ENCODE results near the gene SSTR5.
A peak's percentile ranks its signal among the peaks of the same experiment; 100 is the strongest.
"Not testable (repeated sequence)": the region's sequence is repeated elsewhere in the genome, so short reads cannot be mapped to it uniquely, and the experiment has no call there.

SSTR5 gene

GRCh38 chr16:1086443-1086842, 13.9 kb downstream of the SSTR5 start:
- peaks cover 14% of the 10 kb centered on the region for H3K27me3 Mint-ChIP-seq
- not testable (repeated sequence) for H3K4me1 Mint-ChIP-seq, H3K4me3 Mint-ChIP-seq, H3K27ac Mint-ChIP-seq, H3K9me3 Mint-ChIP-seq, H3K36me3 Mint-ChIP-seq

- H3K9me3 Mint-ChIP-seq, result no peaks in the 10 kb centered on the region
- H3K27me3 Mint-ChIP-seq, result peaks cover 9% of the 10 kb centered on the region
- no peaks in the 10 kb centered on the region for H3K4me1 Mint-ChIP-seq
- H3K27ac Mint-ChIP-seq, result no peak overlapping the region
- no peak overlapping the region for H3K4me3 Mint-ChIP-seq
- H3K36me3 Mint-ChIP-seq, result peaks cover 6% of the 10 kb centered on the region
These were observed 16.0 kb downstream of the SSTR5 start for GRCh38 chr16:1088295-1089170.

GRCh38 chr16:1089439-1089821, 16.9 kb downstream of the SSTR5 start:
- Mint-ChIP-seq H3K4me3 (no peak overlapping the region), H3K27me3 (peaks cover 9% of the 10 kb centered on the region), H3K27ac (no peak overlapping the region)

GRCh38 chr16:1089822-1090619, 17.5 kb downstream of the SSTR5 start:
- no peaks in the 10 kb centered on the region for H3K4me1 Mint-ChIP-seq
- peaks cover 8% of the 10 kb centered on the region for H3K27me3 Mint-ChIP-seq
- H3K36me3 Mint-ChIP-seq, result peaks cover 6% of the 10 kb centered on the region
- no peak overlapping the region for H3K27ac Mint-ChIP-seq
- no peak overlapping the region for H3K4me3 Mint-ChIP-seq
- no peaks in the 10 kb centered on the region for H3K9me3 Mint-ChIP-seq

More at GRCh38 chr16:1089439-1089821, 16.9 kb downstream of the SSTR5 start:
- H3K36me3 Mint-ChIP-seq, result peaks cover 6% of the 10 kb centered on the region
- no peaks in the 10 kb centered on the region for H3K4me1 Mint-ChIP-seq
- no peaks in the 10 kb centered on the region for H3K9me3 Mint-ChIP-seq

GRCh38 chr16:1090620-1091587, 18.4 kb downstream of the SSTR5 start:
- Mint-ChIP-seq H3K27me3 (peaks cover 2% of the 10 kb centered on the region), H3K9me3 (no peaks in the 10 kb centered on the region), H3K27ac (no peak overlapping the region), H3K4me1 (no peaks in the 10 kb centered on the region), H3K4me3 (no peak overlapping the region), H3K36me3 (peaks cover under 1% of the 10 kb centered on the region)

- Mint-ChIP-seq H3K36me3 (no peaks in the 10 kb centered on the region), H3K27me3 (peaks cover 1% of the 10 kb centered on the region), H3K27ac (peak overlapping the region; percentile 8), H3K4me3 (no peak overlapping the region), H3K9me3 (no peaks in the 10 kb centered on the region), H3K4me1 (no peaks in the 10 kb centered on the region)
These were observed 19.5 kb downstream of the SSTR5 start for GRCh38 chr16:1091992-1092552.

- not testable (repeated sequence) for H3K4me3 Mint-ChIP-seq, H3K9me3 Mint-ChIP-seq, H3K27ac Mint-ChIP-seq, H3K36me3 Mint-ChIP-seq, H3K4me1 Mint-ChIP-seq, H3K27me3 Mint-ChIP-seq
These were observed 20.2 kb downstream of the SSTR5 start for GRCh38 chr16:1092685-1093283.

GRCh38 chr16:1093284-1094123, 21.0 kb downstream of the SSTR5 start:
- Mint-ChIP-seq H3K27me3 (no peaks in the 10 kb centered on the region), H3K4me3 (no peak overlapping the region), H3K9me3 (no peaks in the 10 kb centered on the region), H3K36me3 (no peaks in the 10 kb centered on the region), H3K4me1 (no peaks in the 10 kb centered on the region), H3K27ac (no peak overlapping the region)

GRCh38 chr16:1094124-1094479, 21.6 kb downstream of the SSTR5 start:
- Mint-ChIP-seq H3K4me1 (no peaks in the 10 kb centered on the region), H3K36me3 (no peaks in the 10 kb centered on the region), H3K9me3 (no peaks in the 10 kb centered on the region), H3K27me3 (no peaks in the 10 kb centered on the region), H3K27ac (no peak overlapping the region), H3K4me3 (no peak overlapping the region)

GRCh38 chr16:1094601-1095449, 22.3 kb downstream of the SSTR5 start:
- no peaks in the 10 kb centered on the region for H3K27me3 Mint-ChIP-seq
- no peaks in the 10 kb centered on the region for H3K4me1 Mint-ChIP-seq
- no peak overlapping the region for H3K27ac Mint-ChIP-seq
- H3K36me3 Mint-ChIP-seq, result no peaks in the 10 kb centered on the region
- no peaks in the 10 kb centered on the region for H3K9me3 Mint-ChIP-seq
- no peak overlapping the region for H3K4me3 Mint-ChIP-seq

GRCh38 chr16:1095450-1096168, 23.1 kb downstream of the SSTR5 start:
- Mint-ChIP-seq H3K4me1 (no peaks in the 10 kb centered on the region), H3K36me3 (no peaks in the 10 kb centered on the region), H3K9me3 (no peaks in the 10 kb centered on the region), H3K27me3 (no peaks in the 10 kb centered on the region), H3K27ac (no peak overlapping the region), H3K4me3 (no peak overlapping the region)

GRCh38 chr16:1096169-1097082, 23.9 kb downstream of the SSTR5 start, which contains the start of gene C1QTNF8:
Gene C1QTNF8, minus strand, starts transcription at chr16:1096244. Its CDS starts 1,322 bp downstream, at chr16:1094922.
- Mint-ChIP-seq H3K4me1 (no peaks in the 10 kb centered on the region), H3K27ac (no peak within 1 kb of the TSS), H3K4me3 (no peak within 1 kb of the TSS), H3K9me3 (no peaks in the 10 kb centered on the region), H3K36me3 (no peaks in the 10 kb centered on the region), H3K27me3 (no peaks in the 10 kb centered on the region)
